Ramos (cell line): Measurements from ENCODE around the gene PTPRM.
"Not testable (repeated sequence)": the region's sequence is repeated elsewhere in the genome, so short reads cannot be mapped to it uniquely, and the experiment has no call there.

Experiments
- in situ Hi-C: fragments of 300-500 bp; cut with MboI; formaldehyde crosslinking; loops from one replicate; pipeline ENCODE4 v1.14.3; 2022; ENCODE audit warnings: low sequenced_read_pairs; ENCODE audit not compliant: unreplicated experiment

The PTPRM gene

GRCh38 chr18:8416212-8417019, 849.3 kb downstream of the PTPRM start:
- in situ Hi-C loops, result no loop called here

DNA sequence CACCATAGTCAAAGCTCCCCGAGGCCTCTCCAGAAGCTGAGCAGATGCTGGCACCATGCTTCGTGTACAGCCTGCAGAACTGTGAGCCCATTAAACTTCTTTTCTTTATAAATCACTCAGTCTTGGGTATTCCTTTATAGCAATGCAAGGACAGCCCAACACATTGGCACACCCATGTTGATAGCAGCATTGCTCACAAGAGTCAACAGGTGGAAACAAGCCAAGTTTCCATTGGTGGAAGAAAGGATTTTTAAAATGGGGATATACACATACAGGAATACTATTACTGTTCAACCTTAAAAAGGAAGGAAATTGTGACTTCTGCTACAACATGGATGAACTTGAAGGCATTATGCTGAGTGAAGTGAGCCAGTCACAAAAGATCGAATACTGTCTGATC, 855.3 kb downstream of the PTPRM start:
- in situ Hi-C loops, result no loop called here

- in situ Hi-C loops, result no loop called here
These were observed 856.0 kb downstream of the PTPRM start for GRCh38 chr18:8423051-8423557.

GRCh38 chr18:8424481-8424880, 857.4 kb downstream of the PTPRM start:
- in situ Hi-C loops, result no loop called here

DNA sequence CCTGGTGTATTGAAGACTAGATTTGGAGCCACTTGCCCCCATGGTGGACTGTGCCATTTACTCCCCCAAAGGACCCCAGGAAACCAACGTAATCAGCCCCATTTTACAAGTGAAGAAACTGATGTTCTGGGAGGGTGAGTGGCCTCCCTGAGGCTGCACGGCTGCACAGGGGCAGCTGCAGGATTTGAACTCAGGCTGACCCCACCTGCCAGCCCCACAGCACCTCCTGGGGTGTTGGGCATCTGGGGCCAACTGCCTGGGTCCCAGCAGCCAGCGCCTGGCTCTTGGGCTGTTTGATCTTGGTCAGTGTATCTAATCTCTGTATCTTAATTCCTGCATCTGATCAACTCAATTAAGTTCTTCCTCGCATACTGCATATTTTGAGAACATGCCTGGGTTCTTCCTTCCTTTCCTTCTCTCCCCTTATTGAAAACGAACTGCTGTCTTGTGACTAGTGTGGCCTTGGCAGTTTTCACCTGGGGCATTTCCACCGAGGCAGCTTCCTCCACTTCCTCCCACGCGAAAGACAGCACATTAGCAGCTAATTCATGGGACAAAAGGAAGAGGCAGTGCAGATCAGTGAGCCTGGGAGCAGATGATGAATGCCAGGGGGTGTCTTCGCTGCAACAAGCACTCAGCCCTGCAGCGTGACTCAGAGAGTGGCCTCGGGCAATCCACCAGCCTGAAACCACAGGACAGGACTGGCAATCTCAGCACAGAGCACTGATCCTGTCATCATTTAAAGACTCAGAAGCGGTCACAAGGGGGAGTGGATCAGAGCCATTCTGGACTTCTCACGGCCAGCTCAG, 858.0 kb downstream of the PTPRM start:
- in situ Hi-C loops, result no loop called here

DNA sequence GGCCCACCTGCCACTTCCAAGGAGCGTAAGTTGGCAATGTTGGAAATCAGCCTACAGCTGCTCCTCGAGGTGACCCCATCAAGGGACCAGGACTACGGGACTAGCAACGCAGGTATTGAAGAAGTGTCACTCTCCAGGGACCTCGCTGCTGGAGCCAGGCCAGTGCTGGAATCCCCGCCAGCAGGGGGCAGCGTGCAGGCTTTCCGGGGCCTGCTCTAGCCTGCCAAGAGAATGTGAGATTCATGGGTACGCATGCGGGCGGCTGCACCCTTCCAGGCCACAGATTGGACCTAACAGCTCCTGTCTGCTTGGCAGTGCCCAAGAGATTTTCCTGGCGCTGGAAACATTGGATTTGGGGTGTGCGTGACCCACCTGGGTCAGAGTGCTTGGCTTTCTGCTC, 859.3 kb downstream of the PTPRM start:
- in situ Hi-C loops, result no loop called here

DNA sequence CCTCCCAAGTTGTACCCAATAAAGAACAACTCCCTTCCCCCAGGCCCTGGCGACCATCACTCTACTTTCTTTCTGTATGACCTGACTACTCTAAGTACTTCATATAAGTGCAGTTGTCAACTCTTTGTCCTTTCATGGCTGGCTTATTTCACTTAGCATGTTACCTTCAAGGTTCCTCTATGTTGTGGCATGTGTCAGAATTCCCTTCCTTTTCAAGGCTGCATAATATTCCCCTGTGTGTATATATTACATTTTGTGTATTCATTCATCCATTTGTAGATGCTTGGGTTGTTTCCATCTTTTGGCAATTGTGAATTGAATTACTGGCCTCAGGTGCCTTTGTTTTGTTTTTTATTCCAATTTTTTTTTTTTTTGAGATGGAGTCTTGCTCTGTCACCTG, 860.2 kb downstream of the PTPRM start:
- in situ Hi-C loops, result no loop called here

GRCh38 chr18:8428951-8429350, 861.8 kb downstream of the PTPRM start:
- in situ Hi-C loops, result no loop called here

DNA sequence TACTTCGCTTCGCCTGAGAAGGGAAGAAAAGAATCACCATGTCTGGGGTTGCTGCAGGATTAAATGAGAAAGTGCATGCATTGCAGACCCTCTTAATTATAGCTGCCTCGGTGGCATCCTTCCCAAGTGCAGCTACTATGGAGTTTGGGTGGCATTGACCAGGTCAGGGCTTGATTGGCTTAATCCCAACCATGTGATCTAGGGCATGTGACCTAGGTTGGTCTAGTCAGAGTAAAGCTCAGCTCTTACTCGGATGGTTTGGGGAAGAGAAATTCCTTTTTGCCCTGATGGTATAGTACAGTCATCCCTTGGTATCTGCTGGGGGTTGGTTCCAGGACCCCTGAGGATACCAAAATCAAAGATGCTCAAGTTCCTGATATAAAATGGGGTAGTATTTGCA, 863.9 kb downstream of the PTPRM start:
- in situ Hi-C loops, result no loop called here

- in situ Hi-C loops, result no loop called here
These were observed 866.2 kb downstream of the PTPRM start for GRCh38 chr18:8433323-8433722.

- in situ Hi-C loops, result no loop called here
These were observed 866.7 kb downstream of the PTPRM start for GRCh38 chr18:8433771-8434170.

DNA sequence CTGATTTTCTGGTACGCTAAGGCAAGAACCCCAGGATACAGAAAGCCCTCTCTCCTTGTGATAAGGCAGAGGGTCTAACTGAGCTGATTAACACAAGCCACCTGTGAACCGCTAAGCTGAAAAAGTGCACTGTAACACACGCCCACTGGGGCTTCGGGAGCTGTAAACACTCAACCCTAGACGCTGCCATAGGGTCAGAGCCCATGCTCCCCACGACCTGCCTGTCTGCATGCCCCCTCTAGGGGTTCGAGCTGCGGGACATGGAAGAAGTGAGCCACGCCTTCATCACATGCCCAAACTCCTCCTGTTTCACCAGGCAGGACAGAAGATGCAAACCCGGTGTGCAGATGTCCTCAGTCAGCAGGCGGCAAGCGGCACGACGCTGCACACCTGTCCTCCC, 868.3 kb downstream of the PTPRM start:
- in situ Hi-C loops, result no loop called here

GRCh38 chr18:8439055-8439454, 871.9 kb downstream of the PTPRM start:
- in situ Hi-C loops, result no loop called here

DNA sequence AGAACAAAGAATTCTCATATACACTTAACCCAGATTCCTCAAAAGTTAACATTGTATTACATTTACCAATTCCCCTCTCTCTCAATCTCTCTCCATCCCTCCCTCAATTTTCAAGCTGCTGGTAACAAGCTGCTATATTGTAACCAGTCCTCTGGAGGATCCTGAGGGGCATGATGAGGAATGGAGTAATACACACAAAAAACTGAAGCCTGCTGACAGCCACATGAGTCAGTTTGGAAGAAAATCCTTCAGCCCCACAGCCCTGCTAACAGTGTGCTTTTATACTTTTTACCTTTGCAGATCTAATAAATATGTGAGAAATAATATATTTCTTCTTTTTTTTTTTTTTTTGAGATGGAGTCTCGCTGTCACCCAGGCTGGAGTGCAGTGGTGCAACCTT, 876.4 kb downstream of the PTPRM start:
- in situ Hi-C loops, result no loop called here

DNA sequence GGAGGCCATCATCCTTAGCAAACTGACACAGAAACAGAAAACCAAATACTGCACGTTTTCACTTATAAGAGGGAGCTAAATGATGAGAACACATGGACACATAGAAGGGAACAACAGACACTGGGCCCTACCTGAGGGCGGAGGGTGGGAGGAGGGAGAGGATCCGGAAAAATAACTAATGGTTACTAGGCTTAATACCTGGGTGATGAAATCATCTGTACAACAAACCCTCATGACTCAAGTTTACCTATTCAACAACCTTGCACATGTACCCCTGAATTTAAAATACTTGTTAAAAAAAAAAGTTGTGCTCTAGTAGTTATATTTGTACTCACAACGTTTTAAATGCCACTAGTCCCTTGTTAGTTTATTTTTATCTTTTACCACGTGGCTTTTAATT, 879.8 kb downstream of the PTPRM start:
- in situ Hi-C loops, result not testable (repeated sequence)

GRCh38 chr18:8448130-8448529, 881.0 kb downstream of the PTPRM start:
- in situ Hi-C loops, result no loop called here

- in situ Hi-C loops, result no loop called here
These were observed 882.9 kb downstream of the PTPRM start for GRCh38 chr18:8450013-8450412.

DNA sequence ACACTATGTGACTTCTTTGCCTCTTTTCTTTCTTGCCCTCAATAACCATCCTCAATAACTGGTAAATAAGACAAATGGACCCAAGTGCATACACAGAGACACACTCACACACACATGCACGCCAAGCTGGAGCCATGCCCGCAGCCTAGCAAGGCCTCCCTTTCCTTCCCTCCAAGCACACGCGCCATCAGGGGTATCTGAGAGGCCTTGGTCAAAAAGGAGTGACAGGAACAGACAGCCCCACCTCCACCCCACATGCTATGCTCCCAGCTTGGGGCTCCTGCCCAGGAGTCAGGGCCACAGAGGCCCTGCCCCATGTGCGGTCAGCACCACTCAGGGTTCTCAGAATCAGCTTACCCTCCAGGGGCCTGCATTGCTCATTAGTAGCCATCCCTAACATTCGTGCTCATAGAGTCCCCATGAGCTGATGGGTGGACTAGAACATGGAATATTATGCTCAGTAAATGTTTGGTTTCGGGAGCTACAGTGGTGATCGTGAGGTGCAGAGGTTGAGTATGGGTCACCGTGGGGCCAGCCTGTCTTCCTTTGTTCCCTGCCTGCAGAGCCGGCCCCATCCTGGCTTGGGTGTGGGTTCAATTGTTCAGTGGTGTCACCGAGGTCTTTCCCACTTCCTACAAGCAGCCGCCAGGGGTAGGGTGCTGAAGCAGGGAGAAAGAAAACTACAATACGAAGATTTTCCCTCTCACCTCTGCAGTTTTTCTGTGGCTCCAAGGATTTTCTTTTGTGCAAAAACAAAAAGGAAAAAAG, 884.0 kb downstream of the PTPRM start:
- in situ Hi-C loops, result no loop called here

GRCh38 chr18:8453528-8453927, 886.4 kb downstream of the PTPRM start:
- in situ Hi-C loops, result no loop called here

DNA sequence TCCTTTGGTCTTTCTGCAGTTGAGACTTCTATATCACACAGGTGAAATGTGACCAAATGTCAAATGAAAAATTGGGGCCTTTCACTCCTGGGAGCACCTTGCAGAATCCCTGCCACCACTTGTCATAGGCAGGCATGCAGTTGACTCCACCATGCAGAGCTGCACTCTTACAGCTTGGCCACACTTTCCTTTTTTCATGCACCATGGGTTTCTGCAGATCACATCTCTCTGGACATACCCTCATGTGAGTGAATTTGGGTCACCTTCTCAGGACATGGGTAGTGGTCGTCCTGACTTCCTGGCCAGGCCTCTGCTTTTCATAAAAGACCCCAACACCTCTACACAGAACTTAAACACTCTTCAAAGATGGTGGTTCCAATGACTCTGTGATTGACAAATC, 887.0 kb downstream of the PTPRM start:
- in situ Hi-C loops, result no loop called here
